ENCODE data around the gene BNIP5. TPM values are rescaled to one million over a fixed set of nuclear protein-coding genes. Genes with fewer than 3 reads are reported as not detected.

BNIP5 gene
- total RNA-seq, 1 experiment from 2014 or later = 0.94 TPM

DNA sequence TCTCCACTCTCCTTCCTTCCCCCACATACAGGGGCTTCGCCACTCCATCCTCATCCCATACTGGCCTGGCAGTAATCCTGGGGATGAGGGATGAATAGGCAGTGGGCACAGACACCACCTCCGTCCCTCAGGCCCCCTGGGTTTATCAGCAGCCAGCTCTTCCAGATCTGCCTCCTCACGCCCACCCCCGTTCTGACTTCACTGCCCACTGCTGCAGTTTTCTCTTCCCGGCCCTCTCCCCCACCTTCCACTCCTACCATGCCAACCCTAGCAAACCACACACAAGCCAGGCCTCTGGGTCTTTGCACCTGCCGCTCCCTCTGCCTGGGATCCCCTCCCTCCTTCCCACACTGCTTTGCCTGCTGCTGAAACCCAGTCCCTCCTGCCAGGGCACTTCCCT lies 44.5 kb downstream of the BNIP5 start:
- no peak for DNase-seq
- no TSS peak for BruUV-seq (replicated peaks)
- TF ChIP-seq CTCF (IDR thresholded peaks at IDR 0.05; ENCODE audit: unreplicated experiment) = no peak
- no peaks in the 10 kb centered on the region for H3K9me3 Mint-ChIP-seq (ENCODE audit: low read depth, unreplicated experiment)
- no peak overlapping the region for H3K27ac Mint-ChIP-seq (ENCODE audit: unreplicated experiment)
- no peak overlapping the region for H3K4me3 Mint-ChIP-seq (ENCODE audit: low read depth, unreplicated experiment)
- H3K36me3 Mint-ChIP-seq (ENCODE audit: insufficient read depth, unreplicated experiment) = no peaks in the 10 kb centered on the region
- peaks cover 7% of the 10 kb centered on the region for H3K27me3 Mint-ChIP-seq (ENCODE audit: unreplicated experiment)
- CTCF ChIA-PET = interaction anchor here (0.5 to 2.6 kb wide), 2 partner anchors 10 to 1396 kb away, joined by 3 to 7 read pairs; no protein-coding TSS in a partner anchor
- H3K4me1 Mint-ChIP-seq (ENCODE audit: low read depth, unreplicated experiment) = peaks cover 36% of the 10 kb centered on the region
- intact Hi-C loops (cut with micrococcal nuclease; ENCODE audit: unreplicated experiment) = no loop called here

DNA sequence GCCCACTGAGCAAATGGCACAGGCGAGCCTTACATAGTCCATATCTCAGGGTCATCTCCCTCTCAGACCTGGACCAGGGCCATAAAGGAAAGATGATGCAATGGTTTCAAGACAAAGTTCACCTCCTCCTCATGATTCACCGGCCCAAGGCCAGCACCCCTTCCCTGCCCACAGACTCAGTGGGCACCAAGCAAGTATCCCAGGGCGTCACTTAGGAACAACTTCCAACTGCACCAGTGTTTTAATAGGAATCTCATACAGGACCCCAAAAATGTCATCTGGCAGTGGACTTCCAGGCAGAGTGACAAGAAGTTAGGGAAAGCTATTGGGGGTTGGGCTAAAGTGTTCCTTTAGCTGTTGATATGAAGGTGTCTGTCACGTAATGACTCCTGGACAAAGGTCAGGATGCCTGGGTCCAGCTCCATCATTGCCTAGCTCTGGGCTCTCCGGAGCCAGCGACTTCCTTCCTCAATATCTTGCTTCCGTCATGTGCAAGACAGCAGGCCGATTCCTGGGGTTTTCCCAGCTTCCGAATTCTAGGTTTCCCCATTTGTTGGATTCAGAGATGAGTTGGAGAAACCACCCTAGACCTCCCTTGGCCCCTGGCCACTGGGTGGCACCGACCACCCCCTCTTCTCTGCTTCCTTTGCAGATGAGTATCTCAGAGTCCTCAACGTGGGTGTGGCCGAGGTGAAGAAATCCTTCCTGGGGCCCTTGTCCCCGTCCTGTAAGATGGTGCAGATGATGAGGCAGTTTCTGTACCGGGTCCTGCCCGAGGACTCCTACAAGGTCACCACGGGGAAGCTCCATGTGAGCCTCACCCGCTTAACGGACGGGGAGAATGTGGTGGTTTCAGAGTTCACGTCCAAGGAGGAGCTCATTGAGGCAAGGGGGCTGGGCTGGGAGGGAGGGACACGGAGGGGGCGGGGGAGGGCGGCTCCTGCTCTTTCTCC lies 45.7 kb downstream of the BNIP5 start:
- Mint-ChIP-seq H3K4me3 (ENCODE audit: low read depth, unreplicated experiment) (peak overlapping the region; percentile 21), H3K4me1 (ENCODE audit: low read depth, unreplicated experiment) (peaks cover 37% of the 10 kb centered on the region), H3K9me3 (ENCODE audit: low read depth, unreplicated experiment) (no peaks in the 10 kb centered on the region), H3K27me3 (ENCODE audit: unreplicated experiment) (peaks cover 4% of the 10 kb centered on the region), H3K36me3 (ENCODE audit: insufficient read depth, unreplicated experiment) (no peaks in the 10 kb centered on the region), H3K27ac (ENCODE audit: unreplicated experiment) (peak overlapping the region; percentile 63)
- intact Hi-C loops (cut with micrococcal nuclease; ENCODE audit: unreplicated experiment) = no loop called here
- CTCF ChIA-PET = interaction anchor here (0.6 to 2.6 kb wide), 4 partner anchors 8 to 61 kb away, joined by 3 to 11 read pairs (median 5); no protein-coding TSS in a partner anchor
- peak; percentile 55 for DNase-seq
- BruUV-seq (replicated peaks) = no TSS peak
- TF ChIP-seq CTCF (IDR thresholded peaks at IDR 0.05; ENCODE audit: unreplicated experiment) = no peak

- peak; percentile 43 for DNase-seq
- BruUV-seq (replicated peaks) = no TSS peak
- H3K4me3 Mint-ChIP-seq (ENCODE audit: low read depth, unreplicated experiment) = no peak overlapping the region
- H3K27me3 Mint-ChIP-seq (ENCODE audit: unreplicated experiment) = peaks cover 13% of the 10 kb centered on the region
- no peaks in the 10 kb centered on the region for H3K36me3 Mint-ChIP-seq (ENCODE audit: insufficient read depth, unreplicated experiment)
- no peaks in the 10 kb centered on the region for H3K9me3 Mint-ChIP-seq (ENCODE audit: low read depth, unreplicated experiment)
- TF ChIP-seq CTCF (IDR thresholded peaks at IDR 0.05; ENCODE audit: unreplicated experiment) = no peak
- CTCF ChIA-PET = interaction anchor here (0.9 to 2.3 kb wide), 2 partner anchors 13 to 464 kb away, joined by 4 to 11 read pairs; no protein-coding TSS in a partner anchor
- H3K27ac Mint-ChIP-seq (ENCODE audit: unreplicated experiment) = no peak overlapping the region
- H3K4me1 Mint-ChIP-seq (ENCODE audit: low read depth, unreplicated experiment) = peaks cover 37% of the 10 kb centered on the region
- intact Hi-C loops (cut with micrococcal nuclease; ENCODE audit: unreplicated experiment) = no loop called here
Observed at GRCh38 chr6:36289281-36289878, 47.3 kb downstream of the BNIP5 start.

- CTCF ChIA-PET = interaction anchor here (0.5 to 1.2 kb wide), 3 partner anchors 10 to 98 kb away, joined by 3 to 4 read pairs (median 3); no protein-coding TSS in a partner anchor
- Mint-ChIP-seq H3K36me3 (ENCODE audit: insufficient read depth, unreplicated experiment) (no peaks in the 10 kb centered on the region), H3K4me3 (ENCODE audit: low read depth, unreplicated experiment) (no peak overlapping the region), H3K27ac (ENCODE audit: unreplicated experiment) (no peak overlapping the region), H3K4me1 (ENCODE audit: low read depth, unreplicated experiment) (peaks cover 37% of the 10 kb centered on the region), H3K27me3 (ENCODE audit: unreplicated experiment) (peaks cover 21% of the 10 kb centered on the region), H3K9me3 (ENCODE audit: low read depth, unreplicated experiment) (no peaks in the 10 kb centered on the region)
- intact Hi-C loops (cut with micrococcal nuclease; ENCODE audit: unreplicated experiment) = no loop called here
- no TSS peak for BruUV-seq (replicated peaks)
- DNase-seq = no peak
- TF ChIP-seq CTCF (IDR thresholded peaks at IDR 0.05; ENCODE audit: unreplicated experiment) = no peak
Observed at GRCh38 chr6:36286858-36287257, 49.8 kb downstream of the BNIP5 start.

All from Calu3 (cell line).